Cardiac fibroblast (primary cell): ENCODE measurements around the gene SRGN.

Experiments used
- DNase-seq, 2 donors: peaks; one replicate each; pipeline versions ENCODE4 v3.0.0 to v3.0.0-alpha.2; 2010; ENCODE audit warnings: low read depth in 2 of 2
- H3K4me3 ChIP-seq, 2 donors: replicated peaks in 1 of 2; 1 replicate in 1 of 2; 2 replicates in 1 of 2; pipeline ENCODE4 v1.5.1; 2011; ENCODE audit warnings: low read depth in 2 of 2, low read length in 2 of 2, mild to moderate bottlenecking in 2 of 2, moderate library complexity in 1 of 2
- TF ChIP-seq, protein P1 (sequence below): IDR thresholded peaks from one replicate; pipeline ENCODE4 v1.5.1; 2011; ENCODE audit warnings: low read depth, mild to moderate bottlenecking, low read length, inconsistent platforms

The SRGN gene

DNA sequence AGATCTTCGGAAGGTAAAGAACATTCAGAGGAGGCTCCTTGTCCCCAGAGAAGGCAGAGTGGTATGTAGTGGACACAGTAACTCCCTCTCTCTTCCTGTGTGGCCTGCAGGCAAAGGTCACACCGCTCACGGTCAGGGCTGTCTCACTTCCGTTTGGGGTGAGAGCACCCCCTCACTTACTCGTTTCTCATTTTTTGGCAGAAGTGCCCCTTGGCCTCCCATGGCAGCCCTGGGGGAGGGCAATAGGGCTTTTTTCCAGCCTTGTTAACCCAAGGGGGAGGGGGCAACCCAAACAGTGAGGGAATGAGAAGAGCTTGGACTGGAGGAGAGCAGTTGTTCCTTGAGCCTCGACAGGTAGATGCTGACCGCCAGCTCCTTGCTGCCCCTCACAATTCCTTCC is 31.8 kb upstream of the SRGN start:
- H3K4me3 ChIP-seq, result no peak overlapping the region
- TF ChIP-seq, protein P1, sequence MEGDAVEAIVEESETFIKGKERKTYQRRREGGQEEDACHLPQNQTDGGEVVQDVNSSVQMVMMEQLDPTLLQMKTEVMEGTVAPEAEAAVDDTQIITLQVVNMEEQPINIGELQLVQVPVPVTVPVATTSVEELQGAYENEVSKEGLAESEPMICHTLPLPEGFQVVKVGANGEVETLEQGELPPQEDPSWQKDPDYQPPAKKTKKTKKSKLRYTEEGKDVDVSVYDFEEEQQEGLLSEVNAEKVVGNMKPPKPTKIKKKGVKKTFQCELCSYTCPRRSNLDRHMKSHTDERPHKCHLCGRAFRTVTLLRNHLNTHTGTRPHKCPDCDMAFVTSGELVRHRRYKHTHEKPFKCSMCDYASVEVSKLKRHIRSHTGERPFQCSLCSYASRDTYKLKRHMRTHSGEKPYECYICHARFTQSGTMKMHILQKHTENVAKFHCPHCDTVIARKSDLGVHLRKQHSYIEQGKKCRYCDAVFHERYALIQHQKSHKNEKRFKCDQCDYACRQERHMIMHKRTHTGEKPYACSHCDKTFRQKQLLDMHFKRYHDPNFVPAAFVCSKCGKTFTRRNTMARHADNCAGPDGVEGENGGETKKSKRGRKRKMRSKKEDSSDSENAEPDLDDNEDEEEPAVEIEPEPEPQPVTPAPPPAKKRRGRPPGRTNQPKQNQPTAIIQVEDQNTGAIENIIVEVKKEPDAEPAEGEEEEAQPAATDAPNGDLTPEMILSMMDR, result no peak
- DNase-seq, result peak in 1 of 2 donors; percentile 38

DNA sequence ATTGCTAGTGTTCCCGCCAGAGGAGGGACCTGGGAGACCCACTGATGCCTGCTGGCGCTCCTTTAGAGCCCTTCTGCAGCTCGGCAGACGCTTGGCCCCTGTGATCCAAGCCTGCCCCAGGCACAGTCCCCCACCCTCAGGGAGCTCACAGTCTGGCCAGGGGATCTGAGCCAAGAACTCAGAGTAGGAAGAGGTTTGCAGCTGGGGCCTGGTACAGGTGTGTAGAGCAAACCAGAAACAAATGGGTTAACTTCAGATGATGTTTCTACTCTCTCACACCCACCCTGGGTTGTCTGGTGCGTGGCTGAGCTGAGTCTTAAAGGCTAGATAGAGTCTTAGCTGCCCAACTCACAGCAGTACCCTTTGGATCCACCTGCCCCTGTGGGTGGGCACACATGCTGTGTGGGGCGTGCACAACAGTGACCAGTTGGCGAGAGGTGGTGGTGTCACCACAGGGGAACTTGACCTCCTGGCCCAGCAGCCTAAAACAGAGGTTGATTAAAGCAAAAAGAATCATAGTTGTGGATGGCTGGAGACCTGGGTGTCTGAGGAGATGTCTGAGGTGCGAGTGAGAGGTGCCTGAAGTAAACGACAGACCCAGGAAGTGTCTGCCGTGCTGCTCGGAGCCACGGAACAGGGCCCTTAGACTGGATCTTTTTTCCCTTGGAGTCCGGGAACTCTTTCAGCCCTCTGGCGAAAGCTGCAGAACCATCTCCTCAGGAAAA is 31.2 kb upstream of the SRGN start:
- TF ChIP-seq, protein P1, result no peak
- DNase-seq, result no peak
- H3K4me3 ChIP-seq, result no peak overlapping the region

DNA sequence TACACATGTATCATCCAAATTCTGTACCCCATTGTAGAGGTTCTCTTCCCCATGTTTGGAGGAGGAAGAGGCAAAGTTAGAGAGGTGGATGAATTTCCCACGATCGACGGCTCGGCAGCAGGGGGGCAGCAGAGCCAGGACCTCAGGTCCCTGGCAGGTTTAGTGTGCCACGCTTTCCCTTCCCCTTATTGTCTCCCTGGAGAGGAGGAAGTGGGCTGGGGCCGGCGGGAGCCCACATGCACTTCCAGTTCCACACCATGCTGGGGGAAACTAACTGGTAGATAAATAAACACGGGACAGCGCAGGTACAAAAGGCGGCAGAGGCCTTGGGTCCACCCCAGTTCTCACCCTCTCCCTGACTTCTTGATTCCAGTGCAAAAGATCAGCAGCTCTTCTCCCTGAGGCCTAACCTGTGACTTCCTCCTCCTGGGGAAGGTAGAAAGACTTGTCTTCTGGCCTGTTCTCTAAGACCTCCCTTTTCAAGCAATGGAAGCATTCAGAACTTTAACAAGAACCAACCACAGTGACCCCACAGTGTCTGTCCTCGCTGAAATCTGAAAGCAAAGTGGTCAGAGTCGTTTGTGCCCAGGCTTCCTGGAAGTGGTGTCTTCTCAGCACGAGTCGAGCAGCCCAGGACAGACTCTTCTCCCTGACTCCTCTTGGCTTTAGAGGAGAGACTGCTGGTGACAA is 30.5 kb upstream of the SRGN start:
- H3K4me3 ChIP-seq, result no peak overlapping the region
- no peak for DNase-seq
- TF ChIP-seq, protein P1, result no peak

DNA sequence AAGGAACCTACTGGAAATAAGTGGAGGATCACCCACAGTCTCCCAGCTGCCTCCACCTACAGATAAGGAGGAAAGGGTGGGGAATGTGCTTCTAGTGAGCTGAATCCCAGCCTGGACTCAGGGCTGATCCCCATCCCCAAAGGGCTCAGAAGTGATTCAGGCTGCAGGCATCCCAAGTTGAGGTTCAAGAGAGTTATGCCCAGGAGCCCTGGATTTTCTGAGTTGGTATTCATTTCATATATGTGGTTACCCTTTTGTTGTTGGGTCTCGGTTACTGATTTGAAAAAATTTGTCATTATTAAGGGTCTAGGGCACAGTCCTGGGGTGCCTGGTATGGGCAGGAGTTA is 30.0 kb upstream of the SRGN start:
- H3K4me3 ChIP-seq, result no peak overlapping the region
- peak; percentile 56 to 67 for DNase-seq
- TF ChIP-seq, protein P1, result no peak

DNA sequence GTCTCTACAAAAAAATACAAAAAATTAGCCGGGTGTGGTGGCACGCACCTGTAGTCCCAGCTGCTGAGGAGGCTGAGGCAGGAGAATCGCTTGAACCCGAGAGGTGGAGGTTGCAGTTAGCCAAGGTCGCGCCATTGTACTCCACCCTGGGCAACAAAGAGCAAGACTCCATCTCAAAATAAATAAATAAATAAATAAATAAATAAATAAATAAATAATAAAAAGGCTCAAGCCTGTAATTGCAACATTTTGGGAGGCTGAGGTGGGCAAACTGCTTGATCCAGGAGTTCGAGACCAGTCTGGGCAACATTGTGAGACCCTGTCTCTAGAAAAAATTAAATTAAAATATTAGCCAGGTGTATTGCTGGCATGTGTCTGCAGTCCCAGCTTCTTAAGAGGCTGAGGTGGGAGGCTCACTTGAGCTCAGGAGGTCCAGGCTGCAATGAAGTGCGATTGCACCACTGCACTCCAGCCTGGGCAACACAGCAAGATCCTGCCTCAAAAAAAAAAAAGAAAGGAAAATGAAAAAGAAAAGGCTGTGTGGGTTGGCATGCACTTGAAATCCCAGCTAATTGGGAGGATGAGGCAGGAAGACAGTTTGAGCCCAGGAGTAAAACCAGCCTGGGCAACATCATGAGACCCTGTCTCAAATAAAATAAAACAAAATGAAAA is 27.6 kb upstream of the SRGN start:
- no peak overlapping the region for H3K4me3 ChIP-seq
- no peak for DNase-seq
- TF ChIP-seq, protein P1, result no peak

DNA sequence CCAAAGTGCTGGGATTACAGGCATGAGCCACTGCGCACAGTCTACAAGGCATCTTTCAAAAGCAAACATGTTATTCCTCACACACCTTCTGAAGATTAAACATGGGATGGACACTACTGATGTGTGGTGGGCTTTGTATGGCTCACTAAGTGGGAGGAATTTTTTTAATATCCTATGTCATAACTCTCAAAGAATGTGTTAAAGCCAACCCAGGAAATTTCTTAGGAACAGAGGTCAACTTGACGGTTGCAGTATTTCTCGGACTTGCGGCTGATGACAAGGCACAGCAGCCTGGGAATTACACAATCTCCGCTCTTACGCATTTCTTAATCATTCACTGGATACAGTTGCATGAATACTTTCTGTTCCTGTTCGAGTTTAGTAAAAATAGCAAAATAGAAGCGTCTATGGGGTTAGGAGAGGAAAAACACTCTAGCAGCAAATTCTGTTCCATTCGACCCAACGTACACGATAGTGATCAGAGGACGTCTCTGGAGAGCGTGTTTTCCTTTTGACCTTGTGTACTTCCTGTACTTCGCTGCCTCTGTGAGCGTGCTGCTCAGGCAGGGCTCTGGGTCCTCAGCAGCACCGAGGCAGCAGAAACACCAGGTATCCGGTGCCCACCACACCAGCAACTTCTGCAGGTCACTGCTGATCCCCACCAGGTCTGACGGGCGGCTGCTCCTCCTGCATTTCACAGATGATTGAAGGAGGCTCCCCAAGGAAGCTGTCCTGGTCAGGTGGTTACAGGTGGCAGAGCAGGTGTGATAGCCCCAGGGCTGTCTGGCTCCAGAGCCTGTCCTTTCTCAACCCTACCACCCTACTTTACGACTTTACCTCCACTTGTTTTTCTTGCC is 26.4 kb upstream of the SRGN start:
- DNase-seq, result peak; percentile 100
- H3K4me3 ChIP-seq, result peak overlapping the region; percentile 30 to 37
- TF ChIP-seq, protein P1, result no peak
